NCI-H82 treated with DMSO at 0.1 percent for 48 hours (cell line): ENCODE data around the gene KLHDC9.

ENCODE experiments used
- DNase-seq: peaks from one replicate; lab custom pipeline; 2025; ENCODE audit not compliant: unreplicated experiment; lab: John Stamatoyannopoulos, UW

The KLHDC9 gene

GRCh38 chr1:161130266-161130665, 32.1 kb downstream of the KLHDC9 start:
- DNase-seq = no peak

GRCh38 chr1:161131523-161132409, 33.6 kb downstream of the KLHDC9 start:
- no peak for DNase-seq

- DNase-seq = peak; percentile 99
Measured at GRCh38 chr1:161132410-161133219, 34.5 kb downstream of the KLHDC9 start, which contains the start of gene DEDD. DEDD (minus strand) TSS chr1:161132667; CDS start chr1:161124462, 8,205 bp downstream.

GRCh38 chr1:161133220-161133740, 35.1 kb downstream of the KLHDC9 start:
- no peak for DNase-seq

GRCh38 chr1:161137881-161138280, 39.7 kb downstream of the KLHDC9 start:
- DNase-seq = no peak

- DNase-seq = no peak
Measured at GRCh38 chr1:161138431-161138830, 40.3 kb downstream of the KLHDC9 start.

- no peak for DNase-seq
Measured at GRCh38 chr1:161139766-161140165, 41.6 kb downstream of the KLHDC9 start.

- no peak for DNase-seq
Measured at GRCh38 chr1:161140755-161141400, 42.7 kb downstream of the KLHDC9 start.

GRCh38 chr1:161145832-161146231, 47.7 kb downstream of the KLHDC9 start:
- no peak for DNase-seq
